ENCODE data around the gene SLX4.

The SLX4 gene

GRCh38 chr16:3594316-3595109, 16.9 kb downstream of the SLX4 start:
- Histone ChIP-seq H3K9me2 (replicated peaks; ENCODE audit: insufficient read depth, low read length) (no peaks in the 10 kb centered on the region), H3K9me3 (replicated peaks; ENCODE audit: insufficient read depth, low read length) (no peaks in the 10 kb centered on the region), H3K4me2 (ENCODE audit: low read depth, low read length) (no peak overlapping the region), H2AFZ (ENCODE audit: low read length) (no peak overlapping the region), H3K36me3 (replicated peaks; ENCODE audit: insufficient read depth, low read length) (no peaks in the 10 kb centered on the region), H3K27me3 (replicated peaks; ENCODE audit: insufficient read depth, low read length) (no peaks in the 10 kb centered on the region), H4K20me1 (ENCODE audit: insufficient read depth, low read length) (no peaks in the 10 kb centered on the region), H3K27ac (ENCODE audit: low read length) (no peak overlapping the region), H3K9ac (ENCODE audit: low read length) (no peak overlapping the region), H3K79me2 (ENCODE audit: low read length) (no peaks in the 10 kb centered on the region), H3K4me1 (ENCODE audit: low read length) (no peaks in the 10 kb centered on the region), H3K4me3 (ENCODE audit: low read length) (no peak overlapping the region), H3F3A (ENCODE audit: insufficient read depth, low read length) (no peaks in the 10 kb centered on the region)
- TF ChIP-seq, protein P1, sequence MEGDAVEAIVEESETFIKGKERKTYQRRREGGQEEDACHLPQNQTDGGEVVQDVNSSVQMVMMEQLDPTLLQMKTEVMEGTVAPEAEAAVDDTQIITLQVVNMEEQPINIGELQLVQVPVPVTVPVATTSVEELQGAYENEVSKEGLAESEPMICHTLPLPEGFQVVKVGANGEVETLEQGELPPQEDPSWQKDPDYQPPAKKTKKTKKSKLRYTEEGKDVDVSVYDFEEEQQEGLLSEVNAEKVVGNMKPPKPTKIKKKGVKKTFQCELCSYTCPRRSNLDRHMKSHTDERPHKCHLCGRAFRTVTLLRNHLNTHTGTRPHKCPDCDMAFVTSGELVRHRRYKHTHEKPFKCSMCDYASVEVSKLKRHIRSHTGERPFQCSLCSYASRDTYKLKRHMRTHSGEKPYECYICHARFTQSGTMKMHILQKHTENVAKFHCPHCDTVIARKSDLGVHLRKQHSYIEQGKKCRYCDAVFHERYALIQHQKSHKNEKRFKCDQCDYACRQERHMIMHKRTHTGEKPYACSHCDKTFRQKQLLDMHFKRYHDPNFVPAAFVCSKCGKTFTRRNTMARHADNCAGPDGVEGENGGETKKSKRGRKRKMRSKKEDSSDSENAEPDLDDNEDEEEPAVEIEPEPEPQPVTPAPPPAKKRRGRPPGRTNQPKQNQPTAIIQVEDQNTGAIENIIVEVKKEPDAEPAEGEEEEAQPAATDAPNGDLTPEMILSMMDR (IDR thresholded peaks at IDR 0.05; ENCODE audit: low read length), result no peak
- TF ChIP-seq EZH2phosphoT487 (IDR thresholded peaks at IDR 0.05; ENCODE audit: low read length) (no peak), EZH2 (optimal IDR thresholded peaks at IDR 0.05; ENCODE audit: low read depth, low read length) (no peak)
- no peak for DNase-seq

GRCh38 chr16:3592559-3592958, 18.8 kb downstream of the SLX4 start:
- Histone ChIP-seq H3K79me2 (ENCODE audit: low read length) (no peaks in the 10 kb centered on the region), H2AFZ (ENCODE audit: low read length) (no peak overlapping the region), H3K36me3 (replicated peaks; ENCODE audit: insufficient read depth, low read length) (no peaks in the 10 kb centered on the region), H3K4me3 (ENCODE audit: low read length) (no peak overlapping the region), H3K27ac (ENCODE audit: low read length) (no peak overlapping the region), H3K9me2 (replicated peaks; ENCODE audit: insufficient read depth, low read length) (no peaks in the 10 kb centered on the region), H3F3A (ENCODE audit: insufficient read depth, low read length) (no peaks in the 10 kb centered on the region), H4K20me1 (ENCODE audit: insufficient read depth, low read length) (no peaks in the 10 kb centered on the region), H3K4me2 (ENCODE audit: low read depth, low read length) (no peak overlapping the region), H3K9me3 (replicated peaks; ENCODE audit: insufficient read depth, low read length) (no peaks in the 10 kb centered on the region), H3K4me1 (ENCODE audit: low read length) (no peaks in the 10 kb centered on the region), H3K9ac (ENCODE audit: low read length) (no peak overlapping the region), H3K27me3 (replicated peaks; ENCODE audit: insufficient read depth, low read length) (no peaks in the 10 kb centered on the region)
- TF ChIP-seq EZH2phosphoT487 (IDR thresholded peaks at IDR 0.05; ENCODE audit: low read length) (no peak), EZH2 (optimal IDR thresholded peaks at IDR 0.05; ENCODE audit: low read depth, low read length) (no peak)
- TF ChIP-seq, protein P1 (IDR thresholded peaks at IDR 0.05; ENCODE audit: low read length), result no peak
- DNase-seq, result no peak

GRCh38 chr16:3591991-3592390, 19.4 kb downstream of the SLX4 start:
- H3K27ac ChIP-seq (ENCODE audit: low read length), result no peak overlapping the region
- no peaks in the 10 kb centered on the region for H3F3A ChIP-seq (ENCODE audit: insufficient read depth, low read length)
- H3K4me1 ChIP-seq (ENCODE audit: low read length), result no peaks in the 10 kb centered on the region
- H3K4me2 ChIP-seq (ENCODE audit: low read depth, low read length), result no peak overlapping the region
- no peak overlapping the region for H2AFZ ChIP-seq (ENCODE audit: low read length)
- H3K27me3 ChIP-seq (replicated peaks; ENCODE audit: insufficient read depth, low read length), result no peaks in the 10 kb centered on the region
- H4K20me1 ChIP-seq (ENCODE audit: insufficient read depth, low read length), result no peaks in the 10 kb centered on the region
- H3K9ac ChIP-seq (ENCODE audit: low read length), result no peak overlapping the region
- H3K36me3 ChIP-seq (replicated peaks; ENCODE audit: insufficient read depth, low read length), result no peaks in the 10 kb centered on the region
- H3K4me3 ChIP-seq (ENCODE audit: low read length), result no peak overlapping the region
- no peaks in the 10 kb centered on the region for H3K79me2 ChIP-seq (ENCODE audit: low read length)
- DNase-seq, result no peak
- no peaks in the 10 kb centered on the region for H3K9me2 ChIP-seq (replicated peaks; ENCODE audit: insufficient read depth, low read length)
- no peaks in the 10 kb centered on the region for H3K9me3 ChIP-seq (replicated peaks; ENCODE audit: insufficient read depth, low read length)
- TF ChIP-seq EZH2 (optimal IDR thresholded peaks at IDR 0.05; ENCODE audit: low read depth, low read length) (no peak), EZH2phosphoT487 (IDR thresholded peaks at IDR 0.05; ENCODE audit: low read length) (no peak)
- TF ChIP-seq, protein P1 (IDR thresholded peaks at IDR 0.05; ENCODE audit: low read length), result no peak

All from MM.1S (cell line).